ENCODE data around the gene BLTP3B. TPM values are rescaled to one million over a fixed set of nuclear protein-coding genes. Genes with fewer than 3 reads are reported as not detected.

Gene BLTP3B
- total and polyA plus RNA-seq, 4 experiments from 2014 or later: 11.0 to 16.8 (median 15.5) TPM

Small RNA genes within 50 kb of the gene (microRNA-seq; reads per million reads assigned to microRNA genes)
- gene MIR1827 (ENCODE audit: borderline microRNAs expressed, borderline number of aligned reads, borderline replicate concordance): not detected

Other genes with a start within 250 kb of the BLTP3B start
- under 1 TPM; 0.28 to 0.55 TPM for gene ANKS1B, start 157.9 kb downstream of the BLTP3B start, total RNA-seq
- not detected for gene ANKS1B, start 157.9 kb downstream of the BLTP3B start, polyA plus RNA-seq
- 10 to 100 TPM; 45.6 to 51.0 TPM for gene ACTR6, start 57.9 kb upstream of the BLTP3B start, total RNA-seq
- gene ACTR6, start 57.9 kb upstream of the BLTP3B start, polyA plus RNA-seq: 10 to 100 TPM; 37.5 to 64.2 TPM
- 1 to 10 TPM in 1 of 2 experiments, under 1 TPM in 1; 0.38 to 1.4 TPM for gene DEPDC4, start 124.2 kb upstream of the BLTP3B start, total RNA-seq
- under 1 TPM in 1 of 2 donors, not detected in 1; 0.95 TPM for gene DEPDC4, start 124.2 kb upstream of the BLTP3B start, polyA plus RNA-seq
- gene SCYL2, start 124.3 kb upstream of the BLTP3B start, total RNA-seq: 10 to 100 TPM; 47.8 to 52.5 TPM
- 10 to 100 TPM; 19.2 to 19.4 TPM for gene SCYL2, start 124.3 kb upstream of the BLTP3B start, polyA plus RNA-seq
- gene SLC17A8, start 214.2 kb upstream of the BLTP3B start, total RNA-seq: not detected
- gene SLC17A8, start 214.2 kb upstream of the BLTP3B start, polyA plus RNA-seq: not detected